SK-MEL-5 (cell line): ENCODE results near the gene SLC9A3. TPM values are rescaled to one million over a fixed set of nuclear protein-coding genes. Genes with fewer than 3 reads are reported as not detected.
"Not testable (repeated sequence)": the region's sequence is repeated elsewhere in the genome, so short reads cannot be mapped to it uniquely, and the experiment has no call there.

Source experiments
- DNase-seq: peaks from one replicate; pipeline ENCODE4 v3.0.0-alpha.2; 2016; ENCODE audit warnings: low read depth, low spot score
- in situ Hi-C: cut with HindIII; loops from 2 replicates; pipeline ENCODE4 v1.10.0; 2016; ENCODE audit warnings: low sequenced_read_pairs, high pct_unique_total_duplicates, low pct_unique_long_range_greater_than_20kb
- total RNA-seq: library from RNA; depleted of rRNA; stranded (reverse); fragments of >200 nt; shearing (Covaris generic); gene quantifications from 2 replicates; pipeline ENCODE4 v1.2.3, GENCODE V29; 2014

Gene SLC9A3
- total RNA-seq, 1 experiment from 2014 or later = 3.3 TPM

DNA sequence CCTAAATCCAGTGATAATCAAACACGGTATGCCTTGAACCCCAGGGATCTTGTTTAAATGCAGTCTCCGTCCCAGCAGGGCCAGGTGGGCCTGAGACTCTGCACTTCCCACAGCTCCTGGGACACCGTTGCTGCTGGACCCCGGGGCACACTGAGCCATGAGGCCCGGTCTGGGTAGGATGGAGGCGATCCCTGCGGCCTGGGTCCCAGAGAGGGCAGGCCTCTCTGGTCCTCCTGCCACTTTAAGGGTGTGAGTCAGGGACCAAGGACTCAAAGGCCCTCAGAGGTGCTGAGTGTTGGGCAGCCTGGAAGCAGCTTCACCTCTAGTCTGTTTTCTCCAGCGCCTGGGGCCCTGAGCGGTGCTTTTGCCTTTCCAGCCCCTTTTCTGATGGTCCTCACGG is 34.1 kb upstream of the SLC9A3 start:
- in situ Hi-C loops = no loop called here
- DNase-seq = no peak

GRCh38 chr5:557917-558316 is 33.7 kb upstream of the SLC9A3 start:
- DNase-seq, in situ Hi-C loops: not testable (repeated sequence)

DNA sequence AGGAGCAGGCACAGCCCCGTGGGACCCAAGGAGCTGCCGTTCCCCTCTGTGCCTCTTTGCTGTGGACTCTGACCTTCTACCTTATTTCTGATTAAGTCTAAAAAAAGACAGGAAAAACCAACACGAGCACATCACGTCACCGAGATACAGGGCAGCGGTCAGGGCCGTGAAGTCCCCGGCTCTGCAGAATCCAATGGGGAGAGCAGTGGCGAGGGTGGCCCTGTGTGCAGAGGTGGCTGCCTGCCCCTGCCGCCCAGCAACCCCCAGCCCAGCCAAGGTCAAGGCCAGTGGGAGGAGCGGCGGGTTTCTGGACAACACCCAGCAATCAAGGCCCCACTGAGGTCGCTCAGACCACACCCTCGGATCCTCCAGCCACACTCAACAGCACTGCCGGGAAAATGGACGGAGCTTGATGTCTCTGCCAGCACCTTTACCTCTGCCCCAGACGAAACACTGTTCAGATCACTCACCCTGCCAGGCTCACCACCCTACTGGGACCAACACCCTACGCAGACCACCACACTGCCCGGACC is 32.7 kb upstream of the SLC9A3 start:
- in situ Hi-C loops = no loop called here
- no peak for DNase-seq

DNA sequence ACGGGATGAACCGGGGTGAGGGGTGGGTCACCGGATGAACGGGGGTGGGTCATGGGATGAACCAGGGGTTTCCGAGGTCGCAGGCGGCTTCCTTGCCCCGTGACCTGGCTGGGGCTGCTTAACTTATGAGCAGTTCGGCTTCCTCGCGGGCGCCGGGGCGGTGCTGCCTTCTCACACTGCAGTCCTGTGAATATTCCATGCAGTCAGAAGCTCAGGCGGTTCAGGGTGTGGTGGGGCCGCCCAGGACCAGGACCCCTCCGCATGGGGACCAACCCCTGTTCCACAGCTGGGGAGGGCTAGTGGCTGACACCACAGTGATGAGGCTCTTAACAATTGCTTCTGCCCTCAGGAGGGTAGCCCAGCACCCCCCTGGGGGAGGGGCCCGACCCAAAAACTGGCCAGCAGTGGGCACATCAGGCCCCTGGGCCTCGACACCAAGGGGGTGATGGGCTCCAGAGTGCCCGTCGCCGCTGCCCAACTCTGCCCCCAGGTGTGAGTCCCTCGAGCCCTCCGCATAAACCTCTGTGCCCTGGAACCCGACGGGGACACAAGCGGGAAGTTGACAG is 30.9 kb upstream of the SLC9A3 start:
- in situ Hi-C loops = no loop called here
- DNase-seq = peak; percentile 42

- in situ Hi-C loops = no loop called here
- DNase-seq = no peak
These were observed 30.2 kb upstream of the SLC9A3 start for GRCh38 chr5:554284-554988.

GRCh38 chr5:553874-554273 is 29.6 kb upstream of the SLC9A3 start:
- DNase-seq = peak; percentile 66
- in situ Hi-C loops = no loop called here

DNA sequence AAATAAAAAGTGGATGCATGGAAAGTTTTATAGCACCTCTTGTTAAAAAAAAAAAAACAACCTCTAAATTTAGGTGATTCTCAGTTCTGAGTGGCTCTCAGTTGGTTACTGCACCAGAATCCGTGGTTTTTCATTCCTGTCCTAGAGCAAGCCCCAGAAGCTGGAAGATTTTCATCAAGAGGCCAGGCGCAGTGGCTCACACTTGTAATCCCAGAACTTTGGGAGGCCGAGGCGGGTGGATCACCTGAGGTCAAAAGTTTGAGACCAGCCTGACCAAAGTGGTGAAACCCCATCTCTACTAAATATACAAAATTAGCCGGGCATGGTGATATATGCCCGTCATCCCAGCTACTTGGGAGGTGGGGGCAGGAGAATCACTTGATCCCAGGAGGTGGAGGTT is 27.2 kb upstream of the SLC9A3 start:
- no peak for DNase-seq
- in situ Hi-C loops = no loop called here

- in situ Hi-C loops = no loop called here
- no peak for DNase-seq
These were observed 25.0 kb upstream of the SLC9A3 start for GRCh38 chr5:549229-549628.

DNA sequence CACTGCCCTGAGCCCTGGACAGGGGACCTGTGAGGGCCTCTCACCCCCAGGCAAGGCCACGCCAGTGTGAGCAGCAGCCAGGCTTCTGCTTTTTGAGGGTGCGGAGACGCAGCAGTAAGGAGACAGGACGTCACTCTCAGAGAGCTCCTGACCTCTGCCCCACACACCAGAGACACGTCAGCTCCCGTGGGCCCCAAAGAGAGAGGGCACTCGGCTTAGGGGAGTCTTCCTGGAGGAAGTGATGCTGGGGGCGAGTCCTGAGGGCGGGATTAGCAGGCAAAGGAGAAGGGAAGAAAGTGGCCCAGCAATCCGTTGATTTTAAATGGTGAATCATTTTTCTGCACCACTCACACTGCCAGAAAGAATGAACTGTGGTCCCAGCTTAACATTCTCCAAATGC is 24.0 kb upstream of the SLC9A3 start:
- DNase-seq = no peak
- in situ Hi-C loops = no loop called here

GRCh38 chr5:547086-547924 is 23.1 kb upstream of the SLC9A3 start:
- DNase-seq = no peak
- in situ Hi-C loops = no loop called here

DNA sequence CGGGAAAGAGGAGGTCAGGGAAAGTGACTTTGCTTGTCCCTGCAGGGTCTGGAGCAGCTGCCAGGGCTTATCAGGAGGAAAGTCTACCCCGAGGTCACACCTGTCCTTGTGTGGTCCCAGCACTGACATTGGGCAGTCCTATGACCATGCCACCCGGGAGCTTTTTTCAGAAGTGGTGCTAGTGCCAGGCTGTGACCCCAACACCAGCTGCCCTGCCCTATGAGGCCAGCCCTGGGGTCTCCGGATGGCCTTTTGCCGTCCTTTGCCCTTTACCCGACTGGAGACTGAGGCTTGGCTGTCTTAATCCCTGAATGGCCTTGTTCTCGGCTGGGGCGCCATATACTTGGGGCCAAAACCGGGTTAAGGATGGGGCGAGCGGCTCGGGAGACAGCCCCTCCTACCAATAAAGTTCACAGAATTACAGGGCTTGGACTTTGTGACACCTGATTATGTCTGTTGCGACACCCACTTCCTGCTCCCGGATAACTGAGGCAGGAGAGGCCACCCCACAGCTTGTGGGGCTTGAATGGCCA is 22.2 kb upstream of the SLC9A3 start:
- in situ Hi-C loops = no loop called here
- DNase-seq = no peak

- DNase-seq = no peak
These were observed 21.6 kb upstream of the SLC9A3 start for GRCh38 chr5:545641-546375.

GRCh38 chr5:544675-545355 is 20.6 kb upstream of the SLC9A3 start:
- peak; percentile 35 for DNase-seq
- in situ Hi-C loops = no loop called here

More at GRCh38 chr5:545641-546375, 21.6 kb upstream of the SLC9A3 start:
- in situ Hi-C loops = no loop called here

- DNase-seq = no peak
- in situ Hi-C loops = no loop called here
These were observed 19.8 kb upstream of the SLC9A3 start for GRCh38 chr5:543755-544674.

GRCh38 chr5:543351-543750 is 19.1 kb upstream of the SLC9A3 start:
- in situ Hi-C loops = no loop called here
- no peak for DNase-seq
